ENCODE results near the gene SERPING1.

Gene SERPING1

GRCh38 chr11:57597916-57598830 lies 688 bp downstream of the SERPING1 start:
- no peak overlapping the region for H3K27ac ChIP-seq
- TF ChIP-seq, protein P1, sequence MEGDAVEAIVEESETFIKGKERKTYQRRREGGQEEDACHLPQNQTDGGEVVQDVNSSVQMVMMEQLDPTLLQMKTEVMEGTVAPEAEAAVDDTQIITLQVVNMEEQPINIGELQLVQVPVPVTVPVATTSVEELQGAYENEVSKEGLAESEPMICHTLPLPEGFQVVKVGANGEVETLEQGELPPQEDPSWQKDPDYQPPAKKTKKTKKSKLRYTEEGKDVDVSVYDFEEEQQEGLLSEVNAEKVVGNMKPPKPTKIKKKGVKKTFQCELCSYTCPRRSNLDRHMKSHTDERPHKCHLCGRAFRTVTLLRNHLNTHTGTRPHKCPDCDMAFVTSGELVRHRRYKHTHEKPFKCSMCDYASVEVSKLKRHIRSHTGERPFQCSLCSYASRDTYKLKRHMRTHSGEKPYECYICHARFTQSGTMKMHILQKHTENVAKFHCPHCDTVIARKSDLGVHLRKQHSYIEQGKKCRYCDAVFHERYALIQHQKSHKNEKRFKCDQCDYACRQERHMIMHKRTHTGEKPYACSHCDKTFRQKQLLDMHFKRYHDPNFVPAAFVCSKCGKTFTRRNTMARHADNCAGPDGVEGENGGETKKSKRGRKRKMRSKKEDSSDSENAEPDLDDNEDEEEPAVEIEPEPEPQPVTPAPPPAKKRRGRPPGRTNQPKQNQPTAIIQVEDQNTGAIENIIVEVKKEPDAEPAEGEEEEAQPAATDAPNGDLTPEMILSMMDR (conservative IDR thresholded peaks at IDR 0.05) = no peak
- TF ChIP-seq ZFX (IDR thresholded peaks at IDR 0.05) = no peak

GRCh38 chr11:57598831-57599155 lies 1.3 kb downstream of the SERPING1 start:
- TF ChIP-seq, protein P1 (conservative IDR thresholded peaks at IDR 0.05) = no peak
- TF ChIP-seq ZFX (IDR thresholded peaks at IDR 0.05) = no peak
- H3K27ac ChIP-seq = no peak overlapping the region

DNA sequence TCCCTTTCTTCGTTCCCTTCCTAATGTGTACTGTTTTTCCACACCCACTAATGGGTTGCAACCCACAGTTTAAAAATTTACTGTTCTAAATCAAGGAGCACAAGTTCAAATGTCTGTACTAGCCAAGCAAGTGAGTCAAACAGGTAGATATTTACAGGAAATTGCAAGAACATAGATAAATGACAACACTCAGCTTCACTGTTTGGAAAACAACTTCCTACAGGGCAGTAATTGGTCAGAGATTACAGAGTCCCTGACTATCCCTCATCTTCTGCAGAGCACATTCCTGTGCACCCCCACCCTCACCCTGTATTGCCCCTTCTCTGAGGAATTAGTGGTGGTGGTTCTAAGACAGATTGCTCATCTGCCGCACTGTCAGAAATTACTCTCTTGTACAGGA lies 1.9 kb downstream of the SERPING1 start:
- TF ChIP-seq ZFX (IDR thresholded peaks at IDR 0.05) = no peak
- TF ChIP-seq, protein P1 (conservative IDR thresholded peaks at IDR 0.05) = no peak
- H3K27ac ChIP-seq = no peak overlapping the region

DNA sequence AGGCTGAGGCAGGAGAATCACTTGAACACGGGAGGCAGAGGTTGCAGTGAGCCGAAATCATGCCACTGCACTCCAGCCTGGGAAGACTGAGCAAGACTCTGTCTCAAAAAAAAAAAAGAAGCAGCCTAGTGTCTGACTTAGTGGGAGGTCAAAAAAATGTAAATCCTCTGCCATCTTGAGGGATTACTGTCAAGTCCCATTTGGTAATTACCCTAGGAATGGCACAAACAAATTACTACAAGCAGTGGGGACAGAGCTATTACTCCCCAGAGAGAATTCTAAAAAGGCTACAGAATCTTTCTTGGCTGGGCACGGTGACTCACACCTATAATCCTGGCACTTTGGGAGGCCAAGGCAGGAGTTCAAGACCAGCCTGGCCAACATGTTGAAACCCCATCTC lies 3.8 kb downstream of the SERPING1 start:
- TF ChIP-seq ZFX (IDR thresholded peaks at IDR 0.05) = no peak
- TF ChIP-seq, protein P1 (conservative IDR thresholded peaks at IDR 0.05) = no peak
- H3K27ac ChIP-seq = no peak overlapping the region

GRCh38 chr11:57604296-57605027 lies 7.0 kb downstream of the SERPING1 start:
- no peak overlapping the region for H3K27ac ChIP-seq
- no peak for TF ChIP-seq ZFX (IDR thresholded peaks at IDR 0.05)
- TF ChIP-seq, protein P1 (conservative IDR thresholded peaks at IDR 0.05) = no peak

DNA sequence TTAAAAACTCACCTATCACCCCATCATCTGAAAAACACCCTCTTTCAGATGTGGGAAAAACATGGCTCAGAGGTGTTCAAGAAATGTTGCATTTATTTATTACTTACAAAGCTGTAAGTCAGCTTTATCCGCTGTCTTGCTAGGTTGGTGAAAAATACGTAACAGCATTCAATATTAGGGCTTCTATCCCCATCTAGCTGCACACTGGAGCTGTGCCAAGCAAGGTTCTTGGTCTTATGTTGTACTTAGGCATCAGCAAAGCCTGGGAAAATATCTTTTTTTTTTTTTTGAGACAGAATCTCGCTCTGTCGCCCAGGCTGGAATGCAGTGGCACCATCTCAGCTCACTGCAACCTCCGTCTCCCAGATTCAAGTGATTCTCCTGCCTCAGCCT lies 7.5 kb downstream of the SERPING1 start:
- H3K27ac ChIP-seq = no peak overlapping the region
- TF ChIP-seq ZFX (IDR thresholded peaks at IDR 0.05) = no peak
- TF ChIP-seq, protein P1 (conservative IDR thresholded peaks at IDR 0.05) = no peak

DNA sequence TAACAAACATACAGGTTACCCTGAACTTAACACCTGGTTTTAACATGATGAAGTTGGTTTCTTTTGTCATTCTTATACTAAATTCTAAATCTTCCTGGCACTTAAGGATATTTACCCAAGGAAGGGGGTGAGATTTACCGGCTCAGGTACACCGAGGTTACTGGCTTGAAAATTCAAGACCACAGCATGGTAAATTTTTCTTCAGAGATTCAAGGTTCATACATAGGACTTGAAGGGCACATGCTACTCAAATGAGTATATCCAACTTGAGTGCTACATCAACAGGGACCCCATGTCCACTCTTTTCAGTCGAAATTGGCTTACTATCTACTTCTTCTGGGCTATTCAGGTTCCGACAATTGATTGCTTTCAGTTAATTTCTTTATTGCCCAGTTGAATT lies 12.7 kb downstream of the SERPING1 start:
- no peak overlapping the region for H3K27ac ChIP-seq
- no peak for TF ChIP-seq ZFX (IDR thresholded peaks at IDR 0.05)
- TF ChIP-seq, protein P1 (conservative IDR thresholded peaks at IDR 0.05) = no peak
